HG03103 (cell line): ENCODE measurements around the gene MISFA.
"Not testable (repeated sequence)": the region's sequence is repeated elsewhere in the genome, so short reads cannot be mapped to it uniquely, and the experiment has no call there.

Experiments used
- ATAC-seq: cut with Tn5 transposase; IDR thresholded peaks from one replicate; pipeline ENCODE4 v1.9.1; 2021; ENCODE audit warnings: low read depth; ENCODE audit not compliant: unreplicated experiment

MISFA gene

GRCh38 chr11:18617688-18618341 lies 18.2 kb downstream of the MISFA start:
- ATAC-seq, result no peak

- no peak for ATAC-seq
Observed at GRCh38 chr11:18618342-18619025, 18.9 kb downstream of the MISFA start.

GRCh38 chr11:18623707-18624106 lies 24.1 kb downstream of the MISFA start:
- ATAC-seq, result no peak

- ATAC-seq, result no peak
Observed at GRCh38 chr11:18624161-18624560, 24.6 kb downstream of the MISFA start.

GRCh38 chr11:18632841-18633240 lies 33.3 kb downstream of the MISFA start:
- ATAC-seq, result no peak

GRCh38 chr11:18633256-18634139 lies 33.9 kb downstream of the MISFA start:
- ATAC-seq, result peak; percentile 46

GRCh38 chr11:18634140-18635032 lies 34.8 kb downstream of the MISFA start, which contains the start of gene SPTY2D1:
SPTY2D1 (minus strand) TSS chr11:18634342; CDS start chr11:18634257, 85 bp downstream.
- peak; percentile 95 for ATAC-seq

GRCh38 chr11:18641677-18642076 lies 42.1 kb downstream of the MISFA start:
- no peak for ATAC-seq

GRCh38 chr11:18643034-18643433 lies 43.4 kb downstream of the MISFA start:
- not testable (repeated sequence) for ATAC-seq

GRCh38 chr11:18650353-18650752 lies 50.8 kb downstream of the MISFA start:
- ATAC-seq, result no peak

- no peak for ATAC-seq
Observed at GRCh38 chr11:18650859-18651557, 51.4 kb downstream of the MISFA start.
